Measurements from ENCODE around the gene SMARCD2. TPM values are rescaled to one million over a fixed set of nuclear protein-coding genes. Genes with fewer than 3 reads are reported as not detected.
A peak's percentile ranks its signal among the peaks of the same experiment; 100 is the strongest.

Gene SMARCD2
- total and polyA plus RNA-seq, 2 of the 13 experiments (the other 11 are each of a cell fraction or from before 2014, with no cell fraction given): 122 to 150 TPM

GRCh38 chr17:63842540-63843386 is at the start of gene SMARCD2 (continued):
- TF ChIP-seq, protein P1, sequence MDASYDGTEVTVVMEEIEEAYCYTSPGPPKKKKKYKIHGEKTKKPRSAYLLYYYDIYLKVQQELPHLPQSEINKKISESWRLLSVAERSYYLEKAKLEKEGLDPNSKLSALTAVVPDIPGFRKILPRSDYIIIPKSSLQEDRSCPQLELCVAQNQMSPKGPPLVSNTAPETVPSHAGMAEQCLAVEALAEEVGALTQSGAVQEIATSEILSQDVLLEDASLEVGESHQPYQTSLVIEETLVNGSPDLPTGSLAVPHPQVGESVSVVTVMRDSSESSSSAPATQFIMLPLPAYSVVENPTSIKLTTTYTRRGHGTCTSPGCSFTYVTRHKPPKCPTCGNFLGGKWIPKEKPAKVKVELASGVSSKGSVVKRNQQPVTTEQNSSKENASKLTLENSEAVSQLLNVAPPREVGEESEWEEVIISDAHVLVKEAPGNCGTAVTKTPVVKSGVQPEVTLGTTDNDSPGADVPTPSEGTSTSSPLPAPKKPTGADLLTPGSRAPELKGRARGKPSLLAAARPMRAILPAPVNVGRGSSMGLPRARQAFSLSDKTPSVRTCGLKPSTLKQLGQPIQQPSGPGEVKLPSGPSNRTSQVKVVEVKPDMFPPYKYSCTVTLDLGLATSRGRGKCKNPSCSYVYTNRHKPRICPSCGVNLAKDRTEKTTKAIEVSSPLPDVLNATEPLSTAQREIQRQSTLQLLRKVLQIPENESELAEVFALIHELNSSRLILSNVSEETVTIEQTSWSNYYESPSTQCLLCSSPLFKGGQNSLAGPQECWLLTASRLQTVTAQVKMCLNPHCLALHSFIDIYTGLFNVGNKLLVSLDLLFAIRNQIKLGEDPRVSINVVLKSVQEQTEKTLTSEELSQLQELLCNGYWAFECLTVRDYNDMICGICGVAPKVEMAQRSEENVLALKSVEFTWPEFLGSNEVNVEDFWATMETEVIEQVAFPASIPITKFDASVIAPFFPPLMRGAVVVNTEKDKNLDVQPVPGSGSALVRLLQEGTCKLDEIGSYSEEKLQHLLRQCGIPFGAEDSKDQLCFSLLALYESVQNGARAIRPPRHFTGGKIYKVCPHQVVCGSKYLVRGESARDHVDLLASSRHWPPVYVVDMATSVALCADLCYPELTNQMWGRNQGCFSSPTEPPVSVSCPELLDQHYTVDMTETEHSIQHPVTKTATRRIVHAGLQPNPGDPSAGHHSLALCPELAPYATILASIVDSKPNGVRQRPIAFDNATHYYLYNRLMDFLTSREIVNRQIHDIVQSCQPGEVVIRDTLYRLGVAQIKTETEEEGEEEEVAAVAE (CRISPR knock-in tag; IDR thresholded peaks at IDR 0.05; ENCODE audit: borderline replicate concordance): peak; percentile 66; the same call in 1 of the 2 replicates
- peak; percentile 89 for TF ChIP-seq HNF4G (IDR thresholded peaks at IDR 0.05; ENCODE audit: borderline replicate concordance, low read depth, low read length)
- TF ChIP-seq HNF4G (CRISPR knock-in tag; IDR thresholded peaks at IDR 0.05; ENCODE audit: borderline replicate concordance, low read depth): peak; percentile 74
- TF ChIP-seq ZNF33A (CRISPR knock-in tag; IDR thresholded peaks at IDR 0.05; ENCODE audit: borderline replicate concordance): no peak
- peak; percentile 94 for TF ChIP-seq TSC22D2 (CRISPR knock-in tag; IDR thresholded peaks at IDR 0.05; ENCODE audit: borderline replicate concordance)
- peak; percentile 96 for TF ChIP-seq THRA (CRISPR knock-in tag; IDR thresholded peaks at IDR 0.05; ENCODE audit: borderline replicate concordance)
- peak; percentile 66; the same call in 1 of the 2 replicates for TF ChIP-seq ZBTB33 (CRISPR knock-in tag; IDR thresholded peaks at IDR 0.05)
- TF ChIP-seq ETS1 (CRISPR knock-in tag; IDR thresholded peaks at IDR 0.05): peak; percentile 69
- peak; percentile 51; the same call in 1 of the 2 replicates for TF ChIP-seq NR0B2 (CRISPR knock-in tag; IDR thresholded peaks at IDR 0.05)
- TF ChIP-seq ZNF138 (CRISPR knock-in tag; IDR thresholded peaks at IDR 0.05; ENCODE audit: low read depth): 0 out of 2 replicates have a peak, but pooled peaks have one; percentile 41
- TF ChIP-seq ZNF75D (CRISPR knock-in tag; IDR thresholded peaks at IDR 0.05; ENCODE audit: borderline replicate concordance): 0 out of 2 replicates have a peak, but pooled peaks have one; percentile 52
- TF ChIP-seq, protein P2, sequence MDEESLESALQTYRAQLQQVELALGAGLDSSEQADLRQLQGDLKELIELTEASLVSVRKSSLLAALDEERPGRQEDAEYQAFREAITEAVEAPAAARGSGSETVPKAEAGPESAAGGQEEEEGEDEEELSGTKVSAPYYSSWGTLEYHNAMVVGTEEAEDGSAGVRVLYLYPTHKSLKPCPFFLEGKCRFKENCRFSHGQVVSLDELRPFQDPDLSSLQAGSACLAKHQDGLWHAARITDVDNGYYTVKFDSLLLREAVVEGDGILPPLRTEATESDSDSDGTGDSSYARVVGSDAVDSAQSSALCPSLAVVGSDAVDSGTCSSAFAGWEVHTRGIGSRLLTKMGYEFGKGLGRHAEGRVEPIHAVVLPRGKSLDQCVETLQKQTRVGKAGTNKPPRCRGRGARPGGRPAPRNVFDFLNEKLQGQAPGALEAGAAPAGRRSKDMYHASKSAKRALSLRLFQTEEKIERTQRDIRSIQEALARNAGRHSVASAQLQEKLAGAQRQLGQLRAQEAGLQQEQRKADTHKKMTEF (CRISPR knock-in tag; IDR thresholded peaks at IDR 0.05): peak; percentile 100
- peak; percentile 74 for TF ChIP-seq CREM (IDR thresholded peaks at IDR 0.05)
- TF ChIP-seq CREM (CRISPR knock-in tag; IDR thresholded peaks at IDR 0.05): peak; percentile 53; the same call in 1 of the 2 replicates
- TF ChIP-seq GATAD2A (CRISPR knock-in tag; IDR thresholded peaks at IDR 0.05): peak; percentile 92
- TF ChIP-seq DNMT1 (CRISPR knock-in tag; IDR thresholded peaks at IDR 0.05): peak; percentile 93
- TF ChIP-seq HDAC2 (CRISPR knock-in tag; IDR thresholded peaks at IDR 0.05): peak; percentile 67
